Stimulated activated naive CD8-positive, alpha-beta T cell treated with anti-CD3 and anti-CD28 coated beads, Interleukin-15, amount 100 ng/mL, for 72 hours (primary cell): ENCODE measurements around the gene ACO1.

ENCODE experiments used
- ATAC-seq: fragments of 150-1000 bp; cut with Tn5 transposase; 2 replicates; pipeline ENCODE4 v1.10.0; 2021; ENCODE audit warnings: mild to moderate bottlenecking, moderate library complexity
- DNase-seq, 2 donors: peaks; one replicate each; pipeline ENCODE4 v3.0.0; 2021 to 2022
- H3K27ac Mint-ChIP-seq, 2 donors: one replicate each; pipeline ENCODE4 v1.8.0; 2022; ENCODE audit warnings: mild to moderate bottlenecking in 2 of 2, mixed read lengths in 2 of 2, moderate library complexity in 2 of 2
- H3K27me3 Mint-ChIP-seq: one replicate; pipeline ENCODE4 v1.8.0; 2022; ENCODE audit warnings: mixed read lengths
- H3K4me1 Mint-ChIP-seq: one replicate; pipeline ENCODE4 v1.8.0; 2022; ENCODE audit warnings: mild to moderate bottlenecking, mixed read lengths
- H3K4me3 Mint-ChIP-seq, 2 donors: one replicate each; pipeline ENCODE4 v1.8.0; 2022; ENCODE audit warnings: mild to moderate bottlenecking in 2 of 2, mixed read lengths in 2 of 2, moderate library complexity in 1 of 2
- H3K9me3 Mint-ChIP-seq, 2 donors: one replicate each; pipeline ENCODE4 v1.8.0; 2022; ENCODE audit warnings: mixed read lengths in 2 of 2

The ACO1 gene

GRCh38 chr9:32487981-32488380 lies 103.5 kb downstream of the ACO1 start:
- no peaks in the 10 kb centered on the region for H3K9me3 Mint-ChIP-seq
- no peak for ATAC-seq
- H3K27me3 Mint-ChIP-seq: no peaks in the 10 kb centered on the region
- no peak for DNase-seq
- H3K27ac Mint-ChIP-seq: no peak overlapping the region
- H3K4me1 Mint-ChIP-seq: no peaks in the 10 kb centered on the region
- no peak overlapping the region for H3K4me3 Mint-ChIP-seq

DNA sequence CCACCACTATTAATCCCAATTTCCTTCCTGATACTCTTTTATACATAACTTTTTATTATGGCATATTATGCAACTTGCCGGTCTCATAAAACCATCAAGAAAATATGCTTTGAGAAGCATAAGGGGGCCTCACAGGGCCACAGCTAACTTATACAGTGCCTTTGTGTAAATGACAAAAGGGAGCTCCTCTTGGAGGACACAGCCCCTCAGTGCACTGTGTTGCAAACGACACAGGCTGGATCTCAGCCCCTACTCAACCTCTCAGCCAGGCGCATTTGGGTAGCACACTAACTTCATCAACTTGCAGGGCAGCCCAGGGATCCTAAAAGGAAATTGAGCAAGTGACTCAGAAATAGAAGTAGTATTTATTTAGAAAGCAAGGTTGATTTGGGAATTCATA lies 106.2 kb downstream of the ACO1 start:
- H3K4me1 Mint-ChIP-seq: no peaks in the 10 kb centered on the region
- peak overlapping the region in 1 of 2 donors; percentile 84 for H3K27ac Mint-ChIP-seq

DNA sequence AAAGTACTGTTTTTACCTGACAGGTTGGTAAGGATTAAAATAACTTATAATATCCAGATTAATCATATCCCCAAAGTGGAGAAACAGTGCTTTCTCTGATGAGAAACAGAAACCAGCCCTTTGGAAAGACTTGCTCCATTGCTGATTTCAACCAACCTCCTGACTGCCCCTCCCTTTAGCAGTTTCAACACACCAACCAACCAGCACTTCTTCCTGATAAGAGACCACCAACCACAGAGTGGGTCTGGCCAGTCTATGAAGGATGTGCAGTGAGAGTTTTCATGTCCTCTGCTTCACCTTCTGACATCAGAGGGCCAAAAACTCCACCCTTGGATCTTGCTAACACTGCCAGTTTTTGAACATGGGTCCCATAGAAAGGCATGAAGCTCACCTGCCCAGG lies 113.5 kb downstream of the ACO1 start:
- H3K27ac Mint-ChIP-seq: no peak overlapping the region
- H3K4me1 Mint-ChIP-seq: no peaks in the 10 kb centered on the region
- no peaks in the 10 kb centered on the region for H3K9me3 Mint-ChIP-seq
- H3K27me3 Mint-ChIP-seq: no peaks in the 10 kb centered on the region
- H3K4me3 Mint-ChIP-seq: no peak overlapping the region
- no peak for DNase-seq
- no peak for ATAC-seq

More for the DNA sequence above, 106.2 kb downstream of the ACO1 start:
- Mint-ChIP-seq H3K4me3 (no peak overlapping the region), H3K9me3 (no peaks in the 10 kb centered on the region), H3K27me3 (no peaks in the 10 kb centered on the region)
- no peak for ATAC-seq
- no peak for DNase-seq

DNA sequence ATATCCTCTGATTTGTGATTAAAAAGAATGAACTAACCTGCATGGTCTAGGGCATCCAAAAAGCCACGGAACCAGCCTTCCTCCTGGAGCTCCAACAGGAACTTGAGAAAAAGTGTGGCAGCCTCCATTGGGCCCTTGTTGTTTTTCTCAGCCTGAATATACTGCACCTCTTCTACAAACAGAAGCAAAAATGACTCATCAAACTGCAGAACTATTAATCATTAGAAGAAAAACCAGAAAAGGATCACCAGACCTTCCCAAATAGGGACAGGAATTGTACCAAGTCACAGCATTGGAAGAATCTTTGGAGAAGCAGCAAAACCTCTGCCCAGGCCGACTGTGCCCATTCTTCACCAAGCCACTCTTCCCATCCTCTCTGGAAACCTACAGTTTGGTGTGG lies 116.3 kb downstream of the ACO1 start:
- H3K4me1 Mint-ChIP-seq: no peaks in the 10 kb centered on the region

DNA sequence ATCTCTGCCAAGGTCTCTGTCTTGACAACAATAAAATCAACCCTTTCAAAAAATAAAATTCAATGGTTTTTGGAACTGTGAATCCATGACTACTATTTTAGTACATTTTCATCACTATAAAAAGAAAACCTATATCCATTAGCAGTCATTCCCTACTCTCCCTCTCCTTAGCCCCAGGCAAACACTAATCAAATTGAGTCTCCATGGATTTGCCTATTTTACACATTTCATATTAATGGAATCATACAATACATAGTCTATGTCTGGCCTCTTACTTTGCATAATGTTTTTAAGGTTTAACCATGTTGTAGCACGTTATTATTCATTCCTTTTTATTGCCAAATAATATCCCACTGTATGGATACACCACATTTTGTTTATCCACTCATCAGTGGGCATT lies 117.4 kb downstream of the ACO1 start:
- Mint-ChIP-seq H3K4me3 (no peak overlapping the region), H3K9me3 (no peaks in the 10 kb centered on the region), H3K27ac (no peak overlapping the region), H3K27me3 (no peaks in the 10 kb centered on the region), H3K4me1 (no peaks in the 10 kb centered on the region)
- ATAC-seq: no peak
- no peak for DNase-seq

More for the DNA sequence above, 116.3 kb downstream of the ACO1 start:
- no peak for ATAC-seq
- Mint-ChIP-seq H3K4me3 (no peak overlapping the region), H3K27ac (no peak overlapping the region), H3K27me3 (no peaks in the 10 kb centered on the region), H3K9me3 (no peaks in the 10 kb centered on the region)
- no peak for DNase-seq

- H3K27ac Mint-ChIP-seq: no peak overlapping the region
- H3K27me3 Mint-ChIP-seq: no peaks in the 10 kb centered on the region
- no peak for DNase-seq
- no peak overlapping the region for H3K4me3 Mint-ChIP-seq
- H3K4me1 Mint-ChIP-seq: no peaks in the 10 kb centered on the region
- no peaks in the 10 kb centered on the region for H3K9me3 Mint-ChIP-seq
- ATAC-seq: no peak
These were observed 118.0 kb downstream of the ACO1 start for GRCh38 chr9:32502464-32502863.

GRCh38 chr9:32503008-32503407 lies 118.6 kb downstream of the ACO1 start:
- no peaks in the 10 kb centered on the region for H3K4me1 Mint-ChIP-seq
- ATAC-seq: no peak
- no peak overlapping the region for H3K27ac Mint-ChIP-seq
- H3K27me3 Mint-ChIP-seq: no peaks in the 10 kb centered on the region
- DNase-seq: no peak
- no peaks in the 10 kb centered on the region for H3K9me3 Mint-ChIP-seq
- H3K4me3 Mint-ChIP-seq: no peak overlapping the region
